Mesendoderm (in vitro differentiated cells): ENCODE results near the gene KRT31.

ENCODE experiments used
- DNase-seq: peaks from one replicate; pipeline ENCODE4 v3.0.0; 2013
- H2AK5ac ChIP-seq: 2 replicates; pipeline ENCODE4 v1.6.1; 2013; ENCODE audit warnings: low read length, inconsistent platforms
- H2BK120ac ChIP-seq: 2 replicates; pipeline ENCODE4 v1.6.1; 2013; ENCODE audit warnings: low read depth, mild to moderate bottlenecking, low read length, moderate library complexity, mixed read lengths
- H2BK15ac ChIP-seq: replicated peaks from 2 replicates; pipeline ENCODE4 v1.6.1; 2013; ENCODE audit warnings: low read depth, mild to moderate bottlenecking, moderate library complexity
- H2BK5ac ChIP-seq: 2 replicates; pipeline ENCODE4 v1.6.1; 2013; ENCODE audit warnings: low read length, inconsistent platforms
- H3K18ac ChIP-seq: 2 replicates; pipeline ENCODE4 v1.6.1; 2013; ENCODE audit warnings: mild to moderate bottlenecking, low read length, mixed read lengths
- H3K23ac ChIP-seq: one replicate; pipeline ENCODE4 v1.6.1; 2013; ENCODE audit warnings: low read length
- H3K27ac ChIP-seq: 2 replicates; pipeline ENCODE4 v1.5.1; 2013; ENCODE audit warnings: low read depth, mild to moderate bottlenecking, inconsistent platforms, low read length, moderate library complexity
- H3K27me3 ChIP-seq: 2 replicates; pipeline ENCODE4 v1.6.1; 2013; ENCODE audit warnings: low read length, control low read depth, mild to moderate bottlenecking, inconsistent platforms; ENCODE audit not compliant: insufficient read depth, poor library complexity
- H3K36me3 ChIP-seq: 2 replicates; pipeline ENCODE4 v1.6.1; 2013; ENCODE audit warnings: low read length, inconsistent platforms; ENCODE audit not compliant: control insufficient read depth, insufficient read depth
- H3K4ac ChIP-seq: one replicate; pipeline ENCODE4 v1.6.1; 2013; ENCODE audit warnings: low read depth, mild to moderate bottlenecking, low read length, moderate library complexity
- H3K4me1 ChIP-seq: 2 replicates; pipeline ENCODE4 v1.6.1; 2013; ENCODE audit warnings: low read depth, low read length, inconsistent platforms; ENCODE audit not compliant: control insufficient read depth
- H3K4me2 ChIP-seq: 2 replicates; pipeline ENCODE4 v1.6.1; 2013; ENCODE audit warnings: low read length
- H3K4me3 ChIP-seq: 2 replicates; pipeline ENCODE4 v1.5.1; 2013; ENCODE audit warnings: mild to moderate bottlenecking, low read length
- H3K56ac ChIP-seq: one replicate; pipeline ENCODE4 v1.6.1; 2013; ENCODE audit warnings: low read length
- H3K79me1 ChIP-seq: 2 replicates; pipeline ENCODE4 v1.6.1; 2013; ENCODE audit warnings: low read length, inconsistent platforms
- H3K79me2 ChIP-seq: 2 replicates; pipeline ENCODE4 v1.6.1; 2013; ENCODE audit warnings: mild to moderate bottlenecking, low read length; ENCODE audit not compliant: control insufficient read depth, insufficient read depth
- H3K9ac ChIP-seq: 2 replicates; pipeline ENCODE4 v1.6.1; 2013; ENCODE audit warnings: low read length, inconsistent platforms
- H4K5ac ChIP-seq: one replicate; pipeline ENCODE4 v1.6.1; 2013; ENCODE audit warnings: low read length
- H4K8ac ChIP-seq: one replicate; pipeline ENCODE4 v1.6.1; 2013; ENCODE audit warnings: low read depth, mild to moderate bottlenecking, control low read depth, low read length, moderate library complexity
- WGBS: extraction: QIAGEN DNeasy Blood & Tissue Kit; methylation state at CpG from one replicate; pipeline ENCODE4 v1.1.7; 2013; ENCODE audit warnings: low lambda C conversion rate, missing lambda C conversion rate; ENCODE audit not compliant: insufficient coverage; ENCODE audit errors: extremely low coverage; 5-methylcytosine and 5-hydroxymethylcytosine counted together

Gene KRT31

GRCh38 chr17:41393294-41393693 lies 4.1 kb downstream of the KRT31 start:
- no peaks in the 10 kb centered on the region for H3K4me1 ChIP-seq
- H4K5ac ChIP-seq, result no peak overlapping the region
- no peak overlapping the region for H3K56ac ChIP-seq
- H2AK5ac ChIP-seq, result no peak overlapping the region
- H3K27ac ChIP-seq, result no peak overlapping the region
- no CpG with 5 or more reads among the region's 5 CpGs for WGBS
- H3K18ac ChIP-seq, result no peak overlapping the region
- no peak overlapping the region for H4K8ac ChIP-seq
- H3K79me1 ChIP-seq, result no peaks in the 10 kb centered on the region
- H3K4ac ChIP-seq, result no peak overlapping the region
- no peak overlapping the region for H3K9ac ChIP-seq
- H3K79me2 ChIP-seq, result no peaks in the 10 kb centered on the region
- H3K23ac ChIP-seq, result no peak overlapping the region
- no peak overlapping the region for H3K4me2 ChIP-seq
- no peak for DNase-seq
- no peak overlapping the region for H2BK120ac ChIP-seq
- no peak overlapping the region for H2BK15ac ChIP-seq
- no peaks in the 10 kb centered on the region for H3K36me3 ChIP-seq
- no peak overlapping the region for H2BK5ac ChIP-seq
- no peaks in the 10 kb centered on the region for H3K27me3 ChIP-seq
- H3K4me3 ChIP-seq, result no peak overlapping the region

GRCh38 chr17:41392278-41392677 lies 5.1 kb downstream of the KRT31 start:
- no peak overlapping the region for H2BK5ac ChIP-seq
- H3K18ac ChIP-seq, result no peak overlapping the region
- no peak overlapping the region for H2BK120ac ChIP-seq
- WGBS, result no CpG with 5 or more reads among the region's 1 CpG
- no peaks in the 10 kb centered on the region for H3K36me3 ChIP-seq
- no peaks in the 10 kb centered on the region for H3K79me1 ChIP-seq
- no peak overlapping the region for H4K8ac ChIP-seq
- H3K79me2 ChIP-seq, result no peaks in the 10 kb centered on the region
- H3K9ac ChIP-seq, result no peak overlapping the region
- H3K27me3 ChIP-seq, result no peaks in the 10 kb centered on the region
- H3K4ac ChIP-seq, result no peak overlapping the region
- H3K27ac ChIP-seq, result no peak overlapping the region
- H3K4me1 ChIP-seq, result no peaks in the 10 kb centered on the region
- no peak overlapping the region for H4K5ac ChIP-seq
- H3K4me3 ChIP-seq, result no peak overlapping the region
- no peak overlapping the region for H3K23ac ChIP-seq
- DNase-seq, result no peak
- H2AK5ac ChIP-seq, result no peak overlapping the region
- H3K56ac ChIP-seq, result no peak overlapping the region
- H3K4me2 ChIP-seq, result no peak overlapping the region
- H2BK15ac ChIP-seq, result no peak overlapping the region

DNA sequence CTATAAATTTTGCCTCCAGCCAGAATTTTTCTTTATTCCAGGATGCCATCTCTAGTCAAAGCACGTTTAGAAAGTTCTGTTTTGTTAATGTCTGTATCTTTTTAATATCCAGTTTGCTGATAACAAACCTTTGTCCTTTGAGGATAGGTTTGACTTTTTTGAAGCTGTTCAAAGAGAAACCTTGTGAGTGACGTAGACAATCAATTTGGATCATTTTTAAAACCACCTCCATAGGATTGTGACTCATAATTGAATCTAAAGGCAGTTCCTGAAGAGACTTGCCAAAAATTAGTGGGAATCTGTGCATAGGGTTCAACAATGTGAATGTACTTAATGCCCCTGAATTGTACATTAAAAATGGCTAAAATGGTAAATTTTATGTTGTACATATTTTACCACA lies 5.9 kb downstream of the KRT31 start:
- Histone ChIP-seq H3K4me2 (no peak overlapping the region), H3K79me1 (no peaks in the 10 kb centered on the region), H3K27me3 (no peaks in the 10 kb centered on the region), H3K4me3 (no peak overlapping the region), H2BK15ac (no peak overlapping the region), H3K23ac (no peak overlapping the region), H3K9ac (no peak overlapping the region), H2BK5ac (no peak overlapping the region), H2AK5ac (no peak overlapping the region), H3K4me1 (no peaks in the 10 kb centered on the region), H3K18ac (no peak overlapping the region), H3K27ac (no peak overlapping the region), H3K56ac (no peak overlapping the region), H2BK120ac (no peak overlapping the region), H3K79me2 (no peaks in the 10 kb centered on the region), H4K8ac (no peak overlapping the region), H4K5ac (no peak overlapping the region), H3K36me3 (no peaks in the 10 kb centered on the region), H3K4ac (no peak overlapping the region)
- DNase-seq, result no peak
- WGBS, result no CpG with 5 or more reads among the region's 2 CpGs

GRCh38 chr17:41390411-41390938 lies 6.9 kb downstream of the KRT31 start:
- no peak overlapping the region for H3K9ac ChIP-seq

GRCh38 chr17:41387670-41388069 lies 9.7 kb downstream of the KRT31 start:
- Histone ChIP-seq H2BK120ac (no peak overlapping the region), H3K79me1 (no peaks in the 10 kb centered on the region), H4K5ac (no peak overlapping the region), H3K23ac (no peak overlapping the region), H3K36me3 (no peaks in the 10 kb centered on the region), H3K27me3 (no peaks in the 10 kb centered on the region), H3K18ac (no peak overlapping the region), H3K79me2 (no peaks in the 10 kb centered on the region), H3K56ac (no peak overlapping the region), H3K4me2 (no peak overlapping the region), H2BK5ac (no peak overlapping the region), H3K9ac (no peak overlapping the region), H2AK5ac (no peak overlapping the region), H2BK15ac (no peak overlapping the region), H3K27ac (no peak overlapping the region), H3K4ac (no peak overlapping the region), H4K8ac (no peak overlapping the region), H3K4me3 (no peak overlapping the region), H3K4me1 (no peaks in the 10 kb centered on the region)
- WGBS, result no CpG with 5 or more reads among the region's 4 CpGs
- DNase-seq, result no peak

More at GRCh38 chr17:41390411-41390938, 6.9 kb downstream of the KRT31 start:
- Histone ChIP-seq H2AK5ac (no peak overlapping the region), H3K27ac (no peak overlapping the region), H3K56ac (no peak overlapping the region), H3K4me3 (no peak overlapping the region), H2BK15ac (no peak overlapping the region), H3K23ac (no peak overlapping the region), H3K36me3 (no peaks in the 10 kb centered on the region), H2BK120ac (no peak overlapping the region), H3K18ac (no peak overlapping the region), H3K79me1 (no peaks in the 10 kb centered on the region), H2BK5ac (no peak overlapping the region), H3K4ac (no peak overlapping the region), H3K4me2 (no peak overlapping the region), H4K5ac (no peak overlapping the region), H3K27me3 (no peaks in the 10 kb centered on the region), H3K4me1 (no peaks in the 10 kb centered on the region), H4K8ac (no peak overlapping the region), H3K79me2 (no peaks in the 10 kb centered on the region)
- DNase-seq, result no peak
- no CpG with 5 or more reads among the region's 7 CpGs for WGBS

- Histone ChIP-seq H2AK5ac (no peak overlapping the region), H2BK15ac (no peak overlapping the region), H4K8ac (no peak overlapping the region), H3K4me3 (no peak overlapping the region), H3K4me1 (no peaks in the 10 kb centered on the region), H2BK120ac (no peak overlapping the region), H4K5ac (no peak overlapping the region), H3K36me3 (no peaks in the 10 kb centered on the region), H3K4me2 (no peak overlapping the region), H3K56ac (no peak overlapping the region), H3K18ac (no peak overlapping the region), H3K79me1 (no peaks in the 10 kb centered on the region), H3K27me3 (no peaks in the 10 kb centered on the region), H3K4ac (no peak overlapping the region), H2BK5ac (no peak overlapping the region), H3K9ac (no peak overlapping the region), H3K27ac (no peak overlapping the region), H3K23ac (no peak overlapping the region), H3K79me2 (no peaks in the 10 kb centered on the region)
- no peak for DNase-seq
- no CpG with 5 or more reads among the region's 1 CpG for WGBS
Measured at GRCh38 chr17:41386227-41386626, 11.2 kb downstream of the KRT31 start.
